Trophoblast cell (in vitro differentiated cells and primary cell): ENCODE results near the gene BMX.

Experiments used
- DNase-seq, 2 donors: peaks; one replicate each; pipeline ENCODE4 v3.0.0-alpha.2; 2016
- H2AFZ ChIP-seq: 2 replicates; pipeline ENCODE4 v1.6.1; 2013; ENCODE audit warnings: low read length, moderate library complexity, mild to moderate bottlenecking; ENCODE audit not compliant: insufficient read depth, poor library complexity
- H2AK5ac ChIP-seq: 2 replicates; pipeline ENCODE4 v1.6.1; 2013; ENCODE audit warnings: mild to moderate bottlenecking, low read length
- H2BK120ac ChIP-seq: 2 replicates; pipeline ENCODE4 v1.6.1; 2013; ENCODE audit warnings: low read length, mild to moderate bottlenecking, moderate library complexity; ENCODE audit not compliant: insufficient read depth, poor library complexity
- H2BK12ac ChIP-seq: 2 replicates; pipeline ENCODE4 v1.6.1; 2013; ENCODE audit warnings: mild to moderate bottlenecking, low read length, moderate library complexity
- H2BK5ac ChIP-seq: 2 replicates; pipeline ENCODE4 v1.6.1; 2013; ENCODE audit warnings: low read length, low read depth, moderate library complexity, mild to moderate bottlenecking; ENCODE audit not compliant: poor library complexity
- H3K14ac ChIP-seq: 2 replicates; pipeline ENCODE4 v1.6.1; 2013; ENCODE audit warnings: mild to moderate bottlenecking, low read length
- H3K18ac ChIP-seq: 2 replicates; pipeline ENCODE4 v1.6.1; 2013; ENCODE audit warnings: mild to moderate bottlenecking, low read length
- H3K23ac ChIP-seq: 2 replicates; pipeline ENCODE4 v1.6.1; 2013; ENCODE audit warnings: low read length
- H3K27ac ChIP-seq: 2 replicates; pipeline ENCODE4 v1.5.1; 2013; ENCODE audit warnings: low read depth, mild to moderate bottlenecking, inconsistent platforms, low read length, moderate library complexity
- H3K27me3 ChIP-seq: 2 replicates; pipeline ENCODE4 v1.6.1; 2013; ENCODE audit warnings: inconsistent platforms, mild to moderate bottlenecking, low read length, moderate library complexity; ENCODE audit not compliant: insufficient read depth
- H3K36me3 ChIP-seq, 2 experiments: 1 replicate in 1 of 2; 2 replicates in 1 of 2; pipeline ENCODE4 v1.6.1; 2013; ENCODE audit warnings: low read length in 2 of 2, mild to moderate bottlenecking in 2 of 2, moderate library complexity in 1 of 2; ENCODE audit not compliant: insufficient read depth in 2 of 2, control insufficient read depth in 1 of 2
- H3K4ac ChIP-seq: 2 replicates; pipeline ENCODE4 v1.6.1; 2013; ENCODE audit warnings: low read depth, mild to moderate bottlenecking, low read length, moderate library complexity
- H3K4me1 ChIP-seq, 2 experiments: 1 replicate in 1 of 2; 2 replicates in 1 of 2; pipeline ENCODE4 v1.6.1; 2013; ENCODE audit warnings: low read length in 2 of 2, mild to moderate bottlenecking in 2 of 2, moderate library complexity in 1 of 2; ENCODE audit not compliant: insufficient read depth in 2 of 2, control insufficient read depth in 1 of 2
- H3K4me2 ChIP-seq: 2 replicates; pipeline ENCODE4 v1.6.1; 2013; ENCODE audit warnings: inconsistent platforms, mild to moderate bottlenecking, low read length, moderate library complexity
- H3K4me3 ChIP-seq: 2 replicates; pipeline ENCODE4 v1.5.1; 2013; ENCODE audit warnings: mild to moderate bottlenecking, low read depth, low read length, inconsistent platforms
- H3K79me1 ChIP-seq: one replicate; pipeline ENCODE4 v1.6.1; 2013; ENCODE audit warnings: low read length
- H3K79me2 ChIP-seq: 2 replicates; pipeline ENCODE4 v1.6.1; 2013; ENCODE audit warnings: low read length, mild to moderate bottlenecking; ENCODE audit not compliant: control insufficient read depth, insufficient read depth, poor library complexity
- H3K9ac ChIP-seq: 2 replicates; pipeline ENCODE4 v1.6.1; 2013; ENCODE audit warnings: mild to moderate bottlenecking, low read length
- H3K9me3 ChIP-seq: 2 replicates; pipeline ENCODE4 v1.6.1; 2013; ENCODE audit warnings: low read depth, mild to moderate bottlenecking, control low read depth, inconsistent platforms, low read length; ENCODE audit not compliant: insufficient read depth
- H4K12ac ChIP-seq: 2 replicates; pipeline ENCODE4 v1.6.1; 2013; ENCODE audit warnings: low read depth, mild to moderate bottlenecking, low read length, moderate library complexity
- H4K8ac ChIP-seq: 2 replicates; pipeline ENCODE4 v1.6.1; 2013; ENCODE audit warnings: low read depth, mild to moderate bottlenecking, low read length, moderate library complexity
- H4K91ac ChIP-seq: one replicate; pipeline ENCODE4 v1.6.1; 2013; ENCODE audit warnings: low read depth, mild to moderate bottlenecking, low read length, moderate library complexity
- WGBS: extraction: QIAGEN DNeasy Blood & Tissue Kit; methylation state at CpG from one replicate; pipeline ENCODE4 v1.1.7; 2013; ENCODE audit warnings: missing lambda C conversion rate; ENCODE audit not compliant: insufficient read length, insufficient coverage; ENCODE audit errors: extremely low coverage; 5-methylcytosine and 5-hydroxymethylcytosine counted together

BMX gene

DNA sequence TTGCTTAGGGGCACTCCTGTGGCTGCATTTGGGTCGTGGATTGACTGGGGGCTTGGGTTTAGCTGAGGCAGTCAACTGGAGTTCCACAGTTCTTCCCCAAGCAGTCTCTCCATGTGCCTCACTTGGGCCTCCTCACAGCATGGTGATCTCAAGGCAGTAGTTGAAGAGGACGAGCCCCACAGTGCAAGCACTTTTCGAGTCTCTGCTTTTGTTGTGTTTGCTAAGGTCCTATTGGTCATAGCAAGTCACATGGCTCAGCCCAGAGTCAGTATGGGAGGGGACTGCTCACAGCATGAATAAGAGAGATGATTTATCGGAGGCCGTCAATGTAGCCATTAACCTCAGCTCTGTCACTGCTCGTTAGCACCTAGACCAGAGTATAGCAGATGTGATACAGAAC lies 29.7 kb downstream of the BMX start:
- Histone ChIP-seq H3K18ac (no peak overlapping the region), H2AFZ (no peak overlapping the region), H3K4ac (no peak overlapping the region), H3K14ac (no peak overlapping the region), H3K4me1 (no peaks in the 10 kb centered on the region), H2BK12ac (no peak overlapping the region), H3K79me2 (no peaks in the 10 kb centered on the region), H4K91ac (no peak overlapping the region), H3K9me3 (no peaks in the 10 kb centered on the region), H3K27me3 (no peaks in the 10 kb centered on the region), H2AK5ac (no peak overlapping the region), H3K79me1 (no peaks in the 10 kb centered on the region), H2BK5ac (no peak overlapping the region), H3K36me3 (no peaks in the 10 kb centered on the region), H2BK120ac (no peak overlapping the region), H4K12ac (no peak overlapping the region), H3K4me2 (no peak overlapping the region), H4K8ac (no peak overlapping the region), H3K4me3 (no peak overlapping the region), H3K27ac (no peak overlapping the region), H3K9ac (no peak overlapping the region), H3K23ac (no peak overlapping the region)
- DNase-seq, result no peak
- WGBS, result no CpG with 5 or more reads among the region's 6 CpGs

DNA sequence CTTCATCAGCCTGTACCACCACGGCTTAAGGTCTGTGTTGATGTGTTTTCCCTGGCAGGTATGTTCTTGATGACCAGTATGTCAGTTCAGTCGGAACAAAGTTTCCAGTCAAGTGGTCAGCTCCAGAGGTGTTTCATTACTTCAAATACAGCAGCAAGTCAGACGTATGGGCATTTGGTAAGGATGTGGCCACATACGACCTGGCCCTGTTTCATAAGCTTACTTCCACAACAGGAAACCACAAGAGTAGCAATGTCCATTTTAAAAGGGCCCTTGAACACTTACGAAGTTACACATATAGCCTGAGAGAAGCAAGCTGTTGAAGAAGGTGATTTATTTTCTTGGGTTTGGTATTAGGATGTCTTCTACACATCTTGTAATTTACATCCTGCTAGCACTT lies 46.1 kb downstream of the BMX start:
- Histone ChIP-seq H3K79me2 (no peaks in the 10 kb centered on the region), H3K27me3 (no peaks in the 10 kb centered on the region), H2AFZ (no peak overlapping the region), H4K8ac (no peak overlapping the region), H3K4me2 (no peak overlapping the region), H2BK120ac (no peak overlapping the region), H3K9ac (no peak overlapping the region), H2AK5ac (no peak overlapping the region), H2BK5ac (no peak overlapping the region), H3K36me3 (no peaks in the 10 kb centered on the region), H3K27ac (no peak overlapping the region), H4K12ac (no peak overlapping the region), H3K18ac (no peak overlapping the region), H2BK12ac (no peak overlapping the region), H3K14ac (no peak overlapping the region), H3K4me3 (no peak overlapping the region), H3K9me3 (no peaks in the 10 kb centered on the region), H3K4me1 (no peaks in the 10 kb centered on the region), H3K79me1 (no peaks in the 10 kb centered on the region), H3K23ac (no peak overlapping the region), H4K91ac (no peak overlapping the region), H3K4ac (no peak overlapping the region)
- no CpG with 5 or more reads among the region's 5 CpGs for WGBS
- DNase-seq, result no peak

DNA sequence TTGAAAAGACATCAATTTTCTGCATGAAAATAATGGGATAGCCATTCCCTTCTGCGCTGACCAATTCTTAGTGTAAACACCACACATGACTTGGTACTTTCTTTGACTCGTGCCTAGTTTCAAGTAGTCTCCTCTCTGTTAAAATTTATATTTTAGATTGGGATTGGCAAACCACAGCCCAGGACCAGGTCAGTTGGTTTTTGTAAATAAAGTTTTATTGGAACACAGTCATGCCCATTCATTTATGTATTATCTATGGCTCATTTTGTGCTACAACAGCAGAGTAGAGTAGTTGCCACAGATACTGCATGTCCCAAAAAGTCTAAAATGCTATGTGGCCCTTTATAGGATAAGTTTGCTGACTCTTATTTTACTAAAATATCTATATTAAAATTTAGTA lies 46.7 kb downstream of the BMX start:
- Histone ChIP-seq H2BK12ac (no peak overlapping the region), H2BK120ac (no peak overlapping the region), H3K14ac (no peak overlapping the region), H4K91ac (no peak overlapping the region), H3K79me1 (no peaks in the 10 kb centered on the region), H2AK5ac (no peak overlapping the region), H3K4me2 (no peak overlapping the region), H3K36me3 (no peaks in the 10 kb centered on the region), H3K9me3 (no peaks in the 10 kb centered on the region), H2BK5ac (no peak overlapping the region), H3K27me3 (no peaks in the 10 kb centered on the region), H3K4me1 (no peaks in the 10 kb centered on the region), H4K12ac (no peak overlapping the region), H3K18ac (no peak overlapping the region), H4K8ac (no peak overlapping the region), H3K27ac (no peak overlapping the region), H3K79me2 (no peaks in the 10 kb centered on the region), H3K4me3 (no peak overlapping the region), H3K9ac (no peak overlapping the region), H3K23ac (no peak overlapping the region), H3K4ac (no peak overlapping the region), H2AFZ (no peak overlapping the region)
- no peak for DNase-seq
- no CpG with 5 or more reads among the region's 2 CpGs for WGBS

DNA sequence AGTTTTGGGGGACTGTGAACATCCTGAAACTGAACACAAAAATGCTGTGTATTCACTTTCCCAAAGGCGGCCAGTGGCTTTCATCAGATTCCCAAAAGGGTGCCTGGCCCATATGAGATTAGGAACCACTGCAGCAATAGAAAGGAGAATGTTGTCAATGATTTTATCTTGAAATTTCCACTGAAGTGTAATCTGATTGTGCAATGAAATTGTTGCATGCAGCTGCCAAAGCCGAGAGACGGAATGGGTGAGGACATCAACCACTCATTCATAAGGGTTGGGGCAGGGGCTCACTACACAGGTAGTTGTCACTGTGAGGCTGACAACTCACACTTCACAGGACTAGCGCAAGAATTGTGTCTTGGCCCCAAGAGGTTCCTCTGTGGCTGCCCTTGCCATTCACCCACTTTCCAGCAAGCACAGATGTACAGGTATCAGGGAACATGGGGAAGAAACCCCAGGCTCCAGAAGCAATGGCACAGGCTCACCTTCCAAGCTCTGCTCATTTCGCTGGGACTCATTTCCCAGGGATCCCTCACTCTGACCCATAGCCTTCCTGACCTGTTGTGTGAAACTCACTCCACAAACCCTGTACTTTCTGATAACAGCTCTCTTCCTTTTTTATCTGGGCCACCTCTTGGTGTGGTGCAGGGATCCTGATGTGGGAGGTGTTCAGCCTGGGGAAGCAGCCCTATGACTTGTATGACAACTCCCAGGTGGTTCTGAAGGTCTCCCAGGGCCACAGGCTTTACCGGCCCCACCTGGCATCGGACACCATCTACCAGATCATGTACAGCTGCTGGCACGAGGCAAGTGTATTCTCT lies 48.8 kb downstream of the BMX start:
- no peaks in the 10 kb centered on the region for H3K4me1 ChIP-seq
- no peaks in the 10 kb centered on the region for H3K9me3 ChIP-seq

More for the DNA sequence above, 48.8 kb downstream of the BMX start:
- Histone ChIP-seq H3K9ac (no peak overlapping the region), H3K27me3 (no peaks in the 10 kb centered on the region), H3K79me2 (no peaks in the 10 kb centered on the region), H3K4ac (no peak overlapping the region), H2BK12ac (no peak overlapping the region), H3K23ac (no peak overlapping the region), H3K79me1 (no peaks in the 10 kb centered on the region), H2BK5ac (no peak overlapping the region), H4K91ac (no peak overlapping the region), H3K36me3 (no peaks in the 10 kb centered on the region), H3K18ac (no peak overlapping the region), H2AK5ac (no peak overlapping the region), H4K12ac (no peak overlapping the region), H4K8ac (no peak overlapping the region), H3K4me2 (no peak overlapping the region), H3K27ac (no peak overlapping the region), H2BK120ac (no peak overlapping the region), H2AFZ (no peak overlapping the region), H3K4me3 (no peak overlapping the region), H3K14ac (no peak overlapping the region)
- WGBS, result no CpG with 5 or more reads among the region's 8 CpGs
- peak; percentile 9 to 72 for DNase-seq
